ENCODE results near the gene OLFM4. TPM values are rescaled to one million over a fixed set of nuclear protein-coding genes. Genes with fewer than 3 reads are reported as not detected.

The OLFM4 gene
- polyA plus RNA-seq, 2 of the 4 experiments (the other 2 are of a cell fraction) = not detected

DNA sequence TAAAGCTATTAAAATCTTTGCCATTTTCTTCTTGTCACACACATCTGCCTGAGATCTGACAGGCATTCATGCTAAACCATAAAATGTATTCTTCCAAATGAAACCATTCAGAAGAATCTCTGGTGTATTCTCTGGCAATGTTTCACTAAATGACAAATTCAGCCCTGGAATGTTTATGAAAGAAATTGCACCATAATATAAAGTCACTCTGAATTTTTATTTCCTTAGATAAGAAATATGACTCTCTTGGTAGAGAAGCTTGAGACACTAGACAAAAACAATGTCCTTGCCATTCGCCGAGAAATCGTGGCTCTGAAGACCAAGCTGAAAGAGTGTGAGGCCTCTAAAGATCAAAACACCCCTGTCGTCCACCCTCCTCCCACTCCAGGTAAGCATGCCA, 14.3 kb downstream of the OLFM4 start:
- POLR2A ChIA-PET = no interaction called here
- 47% methylated on average over 4 of the region's 4 CpGs for WGBS (ENCODE audit: missing lambda C conversion rate)
- no peak for TF ChIP-seq GATA3 (IDR thresholded peaks at IDR 0.05; ENCODE audit: borderline replicate concordance)
- no peak for TF ChIP-seq CBX8 (IDR thresholded peaks at IDR 0.05)
- no peak for TF ChIP-seq SMC3 (IDR thresholded peaks at IDR 0.05)
- no peak for TF ChIP-seq POLR2AphosphoS2 (conservative IDR thresholded peaks at IDR 0.05; ENCODE audit: low read length)
- TF ChIP-seq POLR2A (IDR thresholded peaks at IDR 0.05; ENCODE audit: low read length) = no peak
- no peak for TF ChIP-seq ZFP36 (IDR thresholded peaks at IDR 0.05; ENCODE audit: borderline replicate concordance, partially characterized antibody)
- DNase-seq (ENCODE audit: low read depth in 1 of 2, low spot score in 1 of 2) = no peak
- Histone ChIP-seq H3K4me1 (no peaks in the 10 kb centered on the region), H3K9me3 (no peaks in the 10 kb centered on the region), H3K27ac (no peak overlapping the region), H3K4me2 (no peak overlapping the region), H3K4me3 (no peak overlapping the region)
- FAIRE-seq = no peak
- no peak for ATAC-seq
- CTCF ChIA-PET = no interaction called here

DNA sequence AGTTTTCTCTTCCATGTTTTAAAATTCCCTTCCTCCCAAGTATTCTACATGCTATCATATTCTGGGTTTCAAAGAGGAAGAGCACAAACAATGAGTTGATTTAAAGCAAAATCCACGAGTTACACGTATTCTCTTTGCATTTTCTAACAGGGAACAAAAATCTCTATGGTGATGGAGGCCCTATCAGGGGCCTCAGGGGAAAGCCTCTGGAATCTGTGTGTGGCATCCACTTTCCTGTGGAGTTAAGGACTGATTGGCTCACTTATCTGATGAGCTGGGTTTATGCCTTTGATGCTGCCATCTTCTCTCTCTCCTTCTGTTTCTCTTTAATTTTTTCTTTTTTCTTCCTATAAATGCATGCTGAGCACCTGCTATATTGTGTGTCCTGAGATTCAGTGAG, 14.8 kb downstream of the OLFM4 start:
- ATAC-seq (no peak), DNase-seq (ENCODE audit: low read depth in 1 of 2, low spot score in 1 of 2) (no peak), FAIRE-seq (no peak)
- CTCF ChIA-PET = no interaction called here
- no peak for TF ChIP-seq ZFP36 (IDR thresholded peaks at IDR 0.05; ENCODE audit: borderline replicate concordance, partially characterized antibody)
- no peak for TF ChIP-seq CHD4 (IDR thresholded peaks at IDR 0.05; ENCODE audit: borderline replicate concordance)
- no peak for TF ChIP-seq HOXA7 (CRISPR knock-in tag; IDR thresholded peaks at IDR 0.05)
- no peak for TF ChIP-seq NFE2L2 (conservative IDR thresholded peaks at IDR 0.05; ENCODE audit: low read length)
- no peak for TF ChIP-seq NPAS2 (CRISPR knock-in tag; IDR thresholded peaks at IDR 0.05; ENCODE audit: borderline replicate concordance)
- no peak for TF ChIP-seq POLR2AphosphoS2 (conservative IDR thresholded peaks at IDR 0.05; ENCODE audit: low read length)
- TF ChIP-seq ZNF302 (CRISPR knock-in tag; IDR thresholded peaks at IDR 0.05) = no peak
- no peak for TF ChIP-seq CHD2 (IDR thresholded peaks at IDR 0.05; ENCODE audit: low read length, partially characterized antibody)
- TF ChIP-seq JUN (IDR thresholded peaks at IDR 0.05) = no peak
- TF ChIP-seq PHF8 (IDR thresholded peaks at IDR 0.05; ENCODE audit: borderline replicate concordance, low read depth) = no peak
- POLR2A ChIA-PET = no interaction called here
- H3K4me2 ChIP-seq = no peak overlapping the region
- H3K4me1 ChIP-seq = no peaks in the 10 kb centered on the region
- 0% methylated on average over 2 of the region's 2 CpGs for WGBS (ENCODE audit: missing lambda C conversion rate)
- H3K9me3 ChIP-seq = no peaks in the 10 kb centered on the region
- no peak overlapping the region for H3K27ac ChIP-seq
- H3K4me3 ChIP-seq = no peak overlapping the region

DNA sequence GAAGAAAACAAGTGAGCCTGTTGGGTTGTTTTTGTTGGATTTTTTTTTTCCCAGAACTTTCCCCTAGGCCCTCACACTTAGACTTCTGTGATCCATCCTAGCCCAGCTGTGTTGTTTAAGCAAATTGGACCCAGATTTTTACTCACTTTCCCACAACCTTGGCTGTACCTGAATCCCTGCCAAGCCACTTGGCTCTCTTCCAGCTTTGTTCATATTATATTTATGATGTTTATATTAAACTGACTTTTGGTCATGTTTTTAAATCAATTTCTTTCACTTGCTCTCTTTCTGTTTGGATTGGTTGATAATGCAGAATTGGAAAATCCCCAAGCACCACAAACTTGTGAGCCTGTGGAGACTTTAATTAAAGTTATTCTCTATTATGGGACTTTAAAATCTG, 16.6 kb downstream of the OLFM4 start:
- no peak for FAIRE-seq
- no peak overlapping the region for H3K27ac ChIP-seq
- CTCF ChIA-PET = interaction anchor here (0.7 kb wide), 1 partner anchor 9 kb away, joined by 3 read pairs; no protein-coding TSS in a partner anchor
- no peak for DNase-seq (ENCODE audit: low read depth in 1 of 2, low spot score in 1 of 2)
- ATAC-seq = no peak
- H3K4me3 ChIP-seq = no peak overlapping the region
- TF ChIP-seq ESRRA (IDR thresholded peaks at IDR 0.05; ENCODE audit: borderline replicate concordance, low read length) (no peak), BHLHE40 (IDR thresholded peaks at IDR 0.05; ENCODE audit: low read depth, low read length) (no peak), TP53 (CRISPR knock-in tag; IDR thresholded peaks at IDR 0.05) (no peak), RAD21 (conservative IDR thresholded peaks at IDR 0.05 in 1 of 2, IDR thresholded peaks at IDR 0.05 in 1 of 2) (no peak), MYC (IDR thresholded peaks at IDR 0.05; ENCODE audit: borderline replicate concordance, low read length) (no peak), FOXS1 (CRISPR knock-in tag; IDR thresholded peaks at IDR 0.05) (no peak), CHD2 (IDR thresholded peaks at IDR 0.05; ENCODE audit: low read length, partially characterized antibody) (no peak), CEBPB (IDR thresholded peaks at IDR 0.05) (no peak), TFCP2L1 (CRISPR knock-in tag; IDR thresholded peaks at IDR 0.05) (no peak), RNF2 (IDR thresholded peaks at IDR 0.05; ENCODE audit: borderline replicate concordance, low read depth) (no peak), POLR2A (IDR thresholded peaks at IDR 0.05; ENCODE audit: low read length) (no peak), FOSB (CRISPR knock-in tag; IDR thresholded peaks at IDR 0.05) (no peak)
- TF ChIP-seq, protein P1, sequence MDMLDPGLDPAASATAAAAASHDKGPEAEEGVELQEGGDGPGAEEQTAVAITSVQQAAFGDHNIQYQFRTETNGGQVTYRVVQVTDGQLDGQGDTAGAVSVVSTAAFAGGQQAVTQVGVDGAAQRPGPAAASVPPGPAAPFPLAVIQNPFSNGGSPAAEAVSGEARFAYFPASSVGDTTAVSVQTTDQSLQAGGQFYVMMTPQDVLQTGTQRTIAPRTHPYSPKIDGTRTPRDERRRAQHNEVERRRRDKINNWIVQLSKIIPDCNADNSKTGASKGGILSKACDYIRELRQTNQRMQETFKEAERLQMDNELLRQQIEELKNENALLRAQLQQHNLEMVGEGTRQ (IDR thresholded peaks at IDR 0.05) = no peak
- TF ChIP-seq, protein P2, sequence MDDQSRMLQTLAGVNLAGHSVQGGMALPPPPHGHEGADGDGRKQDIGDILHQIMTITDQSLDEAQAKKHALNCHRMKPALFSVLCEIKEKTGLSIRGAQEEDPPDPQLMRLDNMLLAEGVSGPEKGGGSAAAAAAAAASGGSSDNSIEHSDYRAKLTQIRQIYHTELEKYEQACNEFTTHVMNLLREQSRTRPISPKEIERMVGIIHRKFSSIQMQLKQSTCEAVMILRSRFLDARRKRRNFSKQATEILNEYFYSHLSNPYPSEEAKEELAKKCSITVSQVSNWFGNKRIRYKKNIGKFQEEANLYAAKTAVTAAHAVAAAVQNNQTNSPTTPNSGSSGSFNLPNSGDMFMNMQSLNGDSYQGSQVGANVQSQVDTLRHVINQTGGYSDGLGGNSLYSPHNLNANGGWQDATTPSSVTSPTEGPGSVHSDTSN (IDR thresholded peaks at IDR 0.05) = no peak
- TF ChIP-seq, protein P3, sequence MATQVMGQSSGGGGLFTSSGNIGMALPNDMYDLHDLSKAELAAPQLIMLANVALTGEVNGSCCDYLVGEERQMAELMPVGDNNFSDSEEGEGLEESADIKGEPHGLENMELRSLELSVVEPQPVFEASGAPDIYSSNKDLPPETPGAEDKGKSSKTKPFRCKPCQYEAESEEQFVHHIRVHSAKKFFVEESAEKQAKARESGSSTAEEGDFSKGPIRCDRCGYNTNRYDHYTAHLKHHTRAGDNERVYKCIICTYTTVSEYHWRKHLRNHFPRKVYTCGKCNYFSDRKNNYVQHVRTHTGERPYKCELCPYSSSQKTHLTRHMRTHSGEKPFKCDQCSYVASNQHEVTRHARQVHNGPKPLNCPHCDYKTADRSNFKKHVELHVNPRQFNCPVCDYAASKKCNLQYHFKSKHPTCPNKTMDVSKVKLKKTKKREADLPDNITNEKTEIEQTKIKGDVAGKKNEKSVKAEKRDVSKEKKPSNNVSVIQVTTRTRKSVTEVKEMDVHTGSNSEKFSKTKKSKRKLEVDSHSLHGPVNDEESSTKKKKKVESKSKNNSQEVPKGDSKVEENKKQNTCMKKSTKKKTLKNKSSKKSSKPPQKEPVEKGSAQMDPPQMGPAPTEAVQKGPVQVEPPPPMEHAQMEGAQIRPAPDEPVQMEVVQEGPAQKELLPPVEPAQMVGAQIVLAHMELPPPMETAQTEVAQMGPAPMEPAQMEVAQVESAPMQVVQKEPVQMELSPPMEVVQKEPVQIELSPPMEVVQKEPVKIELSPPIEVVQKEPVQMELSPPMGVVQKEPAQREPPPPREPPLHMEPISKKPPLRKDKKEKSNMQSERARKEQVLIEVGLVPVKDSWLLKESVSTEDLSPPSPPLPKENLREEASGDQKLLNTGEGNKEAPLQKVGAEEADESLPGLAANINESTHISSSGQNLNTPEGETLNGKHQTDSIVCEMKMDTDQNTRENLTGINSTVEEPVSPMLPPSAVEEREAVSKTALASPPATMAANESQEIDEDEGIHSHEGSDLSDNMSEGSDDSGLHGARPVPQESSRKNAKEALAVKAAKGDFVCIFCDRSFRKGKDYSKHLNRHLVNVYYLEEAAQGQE (IDR thresholded peaks at IDR 0.05) = no peak
- TF ChIP-seq, protein P4, sequence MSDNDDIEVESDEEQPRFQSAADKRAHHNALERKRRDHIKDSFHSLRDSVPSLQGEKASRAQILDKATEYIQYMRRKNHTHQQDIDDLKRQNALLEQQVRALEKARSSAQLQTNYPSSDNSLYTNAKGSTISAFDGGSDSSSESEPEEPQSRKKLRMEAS (IDR thresholded peaks at IDR 0.05) = no peak
- H3K4me1 ChIP-seq = no peaks in the 10 kb centered on the region
- POLR2A ChIA-PET = no interaction called here
- no peak overlapping the region for H3K4me2 ChIP-seq
- no peaks in the 10 kb centered on the region for H3K9me3 ChIP-seq
